GM23338 (cell line): ENCODE measurements around the gene SLIT1. TPM values are rescaled to one million over a fixed set of nuclear protein-coding genes. Genes with fewer than 3 reads are reported as not detected.

ENCODE experiments used
- ATAC-seq: fragments of 200-7000 bp; cut with Tn5 transposase; 3 replicates; pipeline ENCODE4 v1.9.1; 2020
- DNase-seq: peaks from one replicate; pipeline ENCODE4 v3.0.0-alpha.2; 2015; ENCODE audit warnings: low spot score
- H2AFZ ChIP-seq: fragments of 200-600 bp; sonication (generic); 2 replicates; pipeline ENCODE4 v1.8.0; 2016; ENCODE audit warnings: antibody characterized with exemption, mild to moderate bottlenecking, moderate library complexity
- H3F3A ChIP-seq: fragments of 200-600 bp; sonication (generic); replicated peaks from 2 replicates; pipeline ENCODE4 v1.8.0; 2017; ENCODE audit warnings: antibody characterized with exemption, mixed run types, low read depth
- H3K27ac ChIP-seq: fragments of 200-600 bp; sonication (generic); 2 replicates; pipeline ENCODE4 v1.6.1; 2016; ENCODE audit warnings: low read depth
- H3K27me3 ChIP-seq: fragments of 200-600 bp; sonication (generic); 2 replicates; pipeline ENCODE4 v1.8.0; 2016; ENCODE audit warnings: mild to moderate bottlenecking, mixed run types, moderate library complexity; ENCODE audit not compliant: insufficient read depth
- H3K36me3 ChIP-seq: fragments of 200-600 bp; sonication (generic); 2 replicates; pipeline ENCODE4 v1.8.0; 2016; ENCODE audit warnings: mild to moderate bottlenecking; ENCODE audit not compliant: insufficient read depth
- H3K4me1 ChIP-seq: fragments of 200-600 bp; sonication (generic); 2 replicates; pipeline ENCODE4 v1.8.0; 2016; ENCODE audit warnings: mild to moderate bottlenecking, moderate library complexity; ENCODE audit not compliant: insufficient read depth
- H3K4me2 ChIP-seq: fragments of 200-600 bp; sonication (generic); 2 replicates; pipeline ENCODE4 v1.7.1; 2017; ENCODE audit warnings: mixed run types
- H3K4me3 ChIP-seq: fragments of 200-600 bp; sonication (generic); 2 replicates; pipeline ENCODE4 v1.6.1; 2016; ENCODE audit warnings: mixed run types
- H3K79me2 ChIP-seq: fragments of 200-600 bp; sonication (generic); replicated peaks from 2 replicates; pipeline ENCODE4 v1.8.0; 2017; ENCODE audit warnings: mild to moderate bottlenecking; ENCODE audit not compliant: insufficient read depth
- H3K9me2 ChIP-seq: fragments of 200-600 bp; sonication (generic); 2 replicates; pipeline ENCODE4 v1.8.0; 2017; ENCODE audit not compliant: insufficient read depth
- H4K20me1 ChIP-seq: fragments of 200-600 bp; sonication (generic); replicated peaks from 2 replicates; pipeline ENCODE4 v1.8.0; 2017; ENCODE audit warnings: mild to moderate bottlenecking; ENCODE audit not compliant: insufficient read depth
- H3K27ac Mint-ChIP-seq: 2 replicates; pipeline ENCODE4 v1.8.0; 2020; ENCODE audit warnings: inconsistent platforms, mild to moderate bottlenecking, moderate library complexity, mixed read lengths
- H3K27me3 Mint-ChIP-seq: 3 replicates; pipeline ENCODE4 v1.8.0; 2022; ENCODE audit warnings: low read depth, mild to moderate bottlenecking, moderate library complexity, mixed read lengths, inconsistent platforms; ENCODE audit not compliant: insufficient read depth, poor library complexity
- H3K36me3 Mint-ChIP-seq: 3 replicates; pipeline ENCODE4 v1.8.0; 2021; ENCODE audit warnings: low read depth, mild to moderate bottlenecking, inconsistent platforms, moderate library complexity, mixed read lengths
- H3K4me1 Mint-ChIP-seq: 3 replicates; pipeline ENCODE4 v1.8.0; 2020; ENCODE audit warnings: mild to moderate bottlenecking, inconsistent platforms, mixed read lengths
- H3K4me3 Mint-ChIP-seq: 3 replicates; pipeline ENCODE4 v1.8.0; 2021; ENCODE audit warnings: moderate library complexity, mild to moderate bottlenecking, inconsistent platforms, mixed read lengths
- H3K9me3 Mint-ChIP-seq: 3 replicates; pipeline ENCODE4 v1.8.0; 2020; ENCODE audit warnings: moderate library complexity, mild to moderate bottlenecking, inconsistent platforms, mixed read lengths
- EZH2 ChIP-seq: fragments of 200-600 bp; sonication (generic); IDR thresholded peaks from one replicate; pipeline ENCODE4 v1.8.0; 2017; ENCODE audit warnings: antibody characterized with exemption, mild to moderate bottlenecking, low read depth; ENCODE audit not compliant: unreplicated experiment
- EZH2phosphoT487 ChIP-seq: fragments of 200-600 bp; sonication (generic); IDR thresholded peaks from one replicate; pipeline ENCODE4 v1.8.1; 2018; ENCODE audit warnings: antibody characterized with exemption; ENCODE audit not compliant: unreplicated experiment
- NANOG ChIP-seq: IDR thresholded peaks from 2 replicates; pipeline ENCODE4 v1.6.1; 2016; ENCODE audit warnings: antibody characterized with exemption, borderline replicate concordance
- POLR2AphosphoS5 ChIP-seq: IDR thresholded peaks from 2 replicates; pipeline ENCODE4 v1.6.1; 2016; ENCODE audit warnings: antibody characterized with exemption, low read depth
- STAT1 ChIP-seq: IDR thresholded peaks from one replicate; pipeline ENCODE4 v1.6.1; 2016; ENCODE audit warnings: antibody characterized with exemption; ENCODE audit not compliant: unreplicated experiment
- ZNF331 ChIP-seq: fragments of 250-450 bp; sonication (Bioruptor Pico); IDR thresholded peaks from 2 replicates; pipeline ENCODE4 v1.5.0; 2020; ENCODE audit warnings: low read depth, mild to moderate bottlenecking, moderate library complexity
- polyA plus RNA-seq: library from polyadenylated mRNA; unstranded; fragments of >200 nt; fragmentation: Nextera tagmentation; extraction: Ambion mirVana; gene quantifications from 2 replicates; pipeline ENCODE4 v1.2.1, GENCODE V29; 2016
- total RNA-seq: library from RNA; depleted of rRNA; stranded (reverse); fragments of >200 nt; shearing (Covaris generic); gene quantifications from 2 replicates; pipeline ENCODE4 v1.2.3, GENCODE V29; 2014
- TF ChIP-seq, protein P1 (sequence below): fragments of 250-450 bp; sonication (Bioruptor Pico); IDR thresholded peaks from 2 replicates; pipeline ENCODE4 v1.5.0; 2020; ENCODE audit warnings: mild to moderate bottlenecking, moderate library complexity
- TF ChIP-seq, protein P2 (sequence below), 2 experiments: fragments of 200-600 bp in 1 of 2; sonication (generic) in 1 of 2; conservative IDR thresholded peaks; 2 replicates each; pipeline versions ENCODE4 v1.5.1 to v1.6.1; 2016 to 2017; ENCODE audit warnings: antibody characterized with exemption in 2 of 2, low read depth in 2 of 2, mild to moderate bottlenecking in 2 of 2, moderate library complexity in 1 of 2

Gene SLIT1
- total and polyA plus RNA-seq, 2 experiments from 2014 or later: 0.76 to 1.7 TPM

DNA sequence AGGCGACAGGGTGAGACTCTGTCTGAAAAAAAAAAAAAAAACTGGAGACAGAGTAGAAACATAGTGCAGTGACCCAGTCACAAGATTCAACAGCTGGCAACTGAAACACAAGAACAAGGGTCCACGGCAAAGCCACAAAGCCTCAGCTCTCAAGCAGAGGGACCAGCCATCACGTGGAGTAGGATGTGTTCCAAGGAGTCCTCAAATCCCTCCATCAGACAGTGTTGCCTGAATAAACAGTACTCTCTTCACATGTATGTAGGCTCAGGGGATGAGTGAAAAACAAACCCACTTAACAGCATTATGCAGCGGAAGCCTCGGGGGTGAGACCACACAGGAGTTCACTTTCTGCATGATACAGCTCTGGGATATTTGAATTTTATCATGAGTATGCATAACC, 62.0 kb downstream of the SLIT1 start:
- ATAC-seq (no peak), DNase-seq (no peak)
- Histone ChIP-seq H3K27ac (no peak overlapping the region), H3K4me2 (no peak overlapping the region), H4K20me1 (no peaks in the 10 kb centered on the region), H3K27me3 (no peaks in the 10 kb centered on the region), H2AFZ (no peak overlapping the region), H3F3A (no peaks in the 10 kb centered on the region), H3K4me3 (no peak overlapping the region), H3K79me2 (no peaks in the 10 kb centered on the region), H3K9me2 (no peaks in the 10 kb centered on the region), H3K36me3 (no peaks in the 10 kb centered on the region), H3K4me1 (peaks cover 9% of the 10 kb centered on the region; the same call in 1 of the 2 replicates)
- no peak for TF ChIP-seq POLR2AphosphoS5
- TF ChIP-seq ZNF331 (CRISPR knock-in tag): no peak
- TF ChIP-seq EZH2: no peak
- TF ChIP-seq, protein P1, sequence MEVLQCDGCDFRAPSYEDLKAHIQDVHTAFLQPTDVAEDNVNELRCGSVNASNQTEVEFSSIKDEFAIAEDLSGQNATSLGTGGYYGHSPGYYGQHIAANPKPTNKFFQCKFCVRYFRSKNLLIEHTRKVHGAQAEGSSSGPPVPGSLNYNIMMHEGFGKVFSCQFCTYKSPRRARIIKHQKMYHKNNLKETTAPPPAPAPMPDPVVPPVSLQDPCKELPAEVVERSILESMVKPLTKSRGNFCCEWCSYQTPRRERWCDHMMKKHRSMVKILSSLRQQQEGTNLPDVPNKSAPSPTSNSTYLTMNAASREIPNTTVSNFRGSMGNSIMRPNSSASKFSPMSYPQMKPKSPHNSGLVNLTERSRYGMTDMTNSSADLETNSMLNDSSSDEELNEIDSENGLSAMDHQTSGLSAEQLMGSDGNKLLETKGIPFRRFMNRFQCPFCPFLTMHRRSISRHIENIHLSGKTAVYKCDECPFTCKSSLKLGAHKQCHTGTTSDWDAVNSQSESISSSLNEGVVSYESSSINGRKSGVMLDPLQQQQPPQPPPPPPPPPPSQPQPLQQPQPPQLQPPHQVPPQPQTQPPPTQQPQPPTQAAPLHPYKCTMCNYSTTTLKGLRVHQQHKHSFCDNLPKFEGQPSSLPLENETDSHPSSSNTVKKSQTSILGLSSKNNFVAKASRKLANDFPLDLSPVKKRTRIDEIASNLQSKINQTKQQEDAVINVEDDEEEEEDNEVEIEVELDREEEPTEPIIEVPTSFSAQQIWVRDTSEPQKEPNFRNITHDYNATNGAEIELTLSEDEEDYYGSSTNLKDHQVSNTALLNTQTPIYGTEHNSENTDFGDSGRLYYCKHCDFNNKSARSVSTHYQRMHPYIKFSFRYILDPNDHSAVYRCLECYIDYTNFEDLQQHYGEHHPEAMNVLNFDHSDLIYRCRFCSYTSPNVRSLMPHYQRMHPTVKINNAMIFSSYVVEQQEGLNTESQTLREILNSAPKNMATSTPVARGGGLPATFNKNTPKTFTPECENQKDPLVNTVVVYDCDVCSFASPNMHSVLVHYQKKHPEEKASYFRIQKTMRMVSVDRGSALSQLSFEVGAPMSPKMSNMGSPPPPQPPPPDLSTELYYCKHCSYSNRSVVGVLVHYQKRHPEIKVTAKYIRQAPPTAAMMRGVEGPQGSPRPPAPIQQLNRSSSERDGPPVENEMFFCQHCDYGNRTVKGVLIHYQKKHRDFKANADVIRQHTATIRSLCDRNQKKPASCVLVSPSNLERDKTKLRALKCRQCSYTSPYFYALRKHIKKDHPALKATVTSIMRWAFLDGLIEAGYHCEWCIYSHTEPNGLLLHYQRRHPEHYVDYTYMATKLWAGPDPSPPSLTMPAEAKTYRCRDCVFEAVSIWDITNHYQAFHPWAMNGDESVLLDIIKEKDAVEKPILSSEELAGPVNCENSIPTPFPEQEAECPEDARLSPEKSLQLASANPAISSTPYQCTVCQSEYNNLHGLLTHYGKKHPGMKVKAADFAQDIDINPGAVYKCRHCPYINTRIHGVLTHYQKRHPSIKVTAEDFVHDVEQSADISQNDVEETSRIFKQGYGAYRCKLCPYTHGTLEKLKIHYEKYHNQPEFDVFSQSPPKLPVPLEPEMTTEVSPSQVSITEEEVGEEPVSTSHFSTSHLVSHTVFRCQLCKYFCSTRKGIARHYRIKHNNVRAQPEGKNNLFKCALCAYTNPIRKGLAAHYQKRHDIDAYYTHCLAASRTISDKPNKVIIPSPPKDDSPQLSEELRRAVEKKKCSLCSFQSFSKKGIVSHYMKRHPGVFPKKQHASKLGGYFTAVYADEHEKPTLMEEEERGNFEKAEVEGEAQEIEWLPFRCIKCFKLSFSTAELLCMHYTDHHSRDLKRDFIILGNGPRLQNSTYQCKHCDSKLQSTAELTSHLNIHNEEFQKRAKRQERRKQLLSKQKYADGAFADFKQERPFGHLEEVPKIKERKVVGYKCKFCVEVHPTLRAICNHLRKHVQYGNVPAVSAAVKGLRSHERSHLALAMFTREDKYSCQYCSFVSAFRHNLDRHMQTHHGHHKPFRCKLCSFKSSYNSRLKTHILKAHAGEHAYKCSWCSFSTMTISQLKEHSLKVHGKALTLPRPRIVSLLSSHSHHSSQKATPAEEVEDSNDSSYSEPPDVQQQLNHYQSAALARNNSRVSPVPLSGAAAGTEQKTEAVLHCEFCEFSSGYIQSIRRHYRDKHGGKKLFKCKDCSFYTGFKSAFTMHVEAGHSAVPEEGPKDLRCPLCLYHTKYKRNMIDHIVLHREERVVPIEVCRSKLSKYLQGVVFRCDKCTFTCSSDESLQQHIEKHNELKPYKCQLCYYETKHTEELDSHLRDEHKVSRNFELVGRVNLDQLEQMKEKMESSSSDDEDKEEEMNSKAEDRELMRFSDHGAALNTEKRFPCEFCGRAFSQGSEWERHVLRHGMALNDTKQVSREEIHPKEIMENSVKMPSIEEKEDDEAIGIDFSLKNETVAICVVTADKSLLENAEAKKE (CRISPR knock-in tag): no peak
- TF ChIP-seq, protein P2, sequence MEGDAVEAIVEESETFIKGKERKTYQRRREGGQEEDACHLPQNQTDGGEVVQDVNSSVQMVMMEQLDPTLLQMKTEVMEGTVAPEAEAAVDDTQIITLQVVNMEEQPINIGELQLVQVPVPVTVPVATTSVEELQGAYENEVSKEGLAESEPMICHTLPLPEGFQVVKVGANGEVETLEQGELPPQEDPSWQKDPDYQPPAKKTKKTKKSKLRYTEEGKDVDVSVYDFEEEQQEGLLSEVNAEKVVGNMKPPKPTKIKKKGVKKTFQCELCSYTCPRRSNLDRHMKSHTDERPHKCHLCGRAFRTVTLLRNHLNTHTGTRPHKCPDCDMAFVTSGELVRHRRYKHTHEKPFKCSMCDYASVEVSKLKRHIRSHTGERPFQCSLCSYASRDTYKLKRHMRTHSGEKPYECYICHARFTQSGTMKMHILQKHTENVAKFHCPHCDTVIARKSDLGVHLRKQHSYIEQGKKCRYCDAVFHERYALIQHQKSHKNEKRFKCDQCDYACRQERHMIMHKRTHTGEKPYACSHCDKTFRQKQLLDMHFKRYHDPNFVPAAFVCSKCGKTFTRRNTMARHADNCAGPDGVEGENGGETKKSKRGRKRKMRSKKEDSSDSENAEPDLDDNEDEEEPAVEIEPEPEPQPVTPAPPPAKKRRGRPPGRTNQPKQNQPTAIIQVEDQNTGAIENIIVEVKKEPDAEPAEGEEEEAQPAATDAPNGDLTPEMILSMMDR (conservative IDR thresholded peaks at IDR 0.05; ENCODE audit: low read depth in 2 of 2): no peak
- no peak for TF ChIP-seq EZH2phosphoT487
- no peak for TF ChIP-seq STAT1
- no peak for TF ChIP-seq NANOG
- Mint-ChIP-seq H3K9me3 (no peaks in the 10 kb centered on the region), H3K27ac (no peak overlapping the region), H3K36me3 (no peaks in the 10 kb centered on the region), H3K27me3 (peaks cover 2% of the 10 kb centered on the region), H3K4me3 (no peak overlapping the region), H3K4me1 (peaks cover 9% of the 10 kb centered on the region; the same call in 2 of the 3 replicates)
